ENCODE results near the gene CDH4.

Gene CDH4

DNA sequence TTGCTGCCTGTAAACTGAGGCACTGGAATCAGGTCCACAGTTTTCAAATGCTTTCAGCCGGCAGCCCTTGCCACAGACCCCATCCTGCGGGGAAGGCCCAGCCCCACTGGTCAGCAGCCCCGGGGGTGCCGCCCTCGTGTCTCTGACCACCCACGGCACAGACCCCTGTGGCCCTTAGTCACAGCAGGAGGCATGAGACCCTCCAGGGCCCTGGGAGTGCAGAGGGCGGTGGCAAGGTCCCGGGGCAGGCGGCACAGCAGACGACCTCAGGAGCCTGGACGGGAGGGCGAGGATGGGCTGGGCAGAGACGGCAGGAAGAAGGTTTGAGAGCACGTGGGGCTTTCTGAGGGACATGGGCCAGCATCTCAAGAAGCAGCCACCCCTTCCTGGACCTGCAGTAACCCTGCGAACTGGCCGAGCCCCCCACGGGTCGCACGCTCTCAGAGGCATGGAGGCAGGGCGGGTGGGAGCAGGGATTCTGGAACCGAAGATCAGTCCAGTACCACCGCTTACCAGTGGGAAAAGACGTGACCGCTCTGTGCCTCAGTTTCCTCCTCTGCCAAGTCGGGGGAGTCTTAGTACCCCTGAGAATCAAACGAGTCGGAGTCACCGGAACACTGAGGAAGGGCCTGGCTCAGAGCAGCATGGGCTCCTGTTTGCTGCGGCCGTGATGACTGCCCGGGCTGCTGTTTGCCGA lies 672.9 kb downstream of the CDH4 start:
- H3K27me3 ChIP-seq (ENCODE audit: control insufficient read depth in 3 of 3, insufficient read depth in 3 of 3, low read depth in 1 of 3, low read length in 3 of 3): peaks cover 0 to 2% (median 0%) of the 10 kb centered on the region in 3 experiments
- no peak overlapping the region for H2BK120ac ChIP-seq (ENCODE audit: low read depth, low read length)
- peak overlapping the region; percentile 46 for H2AK5ac ChIP-seq (ENCODE audit: low read depth, low read length)
- H3K14ac ChIP-seq (ENCODE audit: low read length): peak overlapping the region; percentile 89
- no peak overlapping the region for H3K4me3 ChIP-seq (ENCODE audit: low read length in 2 of 2)
- no peak for DNase-seq (ENCODE audit: low spot score)
- peak overlapping the region; percentile 22 for H2BK12ac ChIP-seq (ENCODE audit: low read length)
- H3K18ac ChIP-seq (ENCODE audit: low read length): peak overlapping the region; percentile 57
- H3K79me1 ChIP-seq (ENCODE audit: low read depth, low read length): peaks cover 7% of the 10 kb centered on the region
- no CpG with 5 or more reads among the region's 32 CpGs for WGBS, 2 donors (ENCODE audit: extremely low coverage in 2 of 2, insufficient read length in 2 of 2, insufficient replicate concordance in 1 of 2)
- no peak overlapping the region for H2BK15ac ChIP-seq (ENCODE audit: low read length)
- no peak overlapping the region for H3K9ac ChIP-seq (ENCODE audit: low read depth, low read length, poor library complexity)
- no peak overlapping the region for H2AFZ ChIP-seq (ENCODE audit: low read length)
- peaks cover 0 to 6% of the 10 kb centered on the region in 2 donors for H3K9me3 ChIP-seq (replicated peaks in 1 of 2; ENCODE audit: control insufficient read depth in 2 of 2, insufficient read depth in 1 of 2, low read depth in 1 of 2, low read length in 2 of 2)
- H4K91ac ChIP-seq (ENCODE audit: low read depth, low read length, poor library complexity): no peak overlapping the region
- H3K27ac ChIP-seq (replicated peaks; ENCODE audit: low read length): no peak overlapping the region
- no peak overlapping the region for H3K4ac ChIP-seq (ENCODE audit: low read length)
- H3K4me2 ChIP-seq (ENCODE audit: insufficient read depth, low read length, poor library complexity, severe bottlenecking): no peak overlapping the region
- peak overlapping the region; percentile 80 for H3K23ac ChIP-seq (ENCODE audit: low read depth, low read length, poor library complexity)
- peaks cover 0 to 1% of the 10 kb centered on the region in 2 donors for H3K4me1 ChIP-seq (ENCODE audit: control insufficient read depth in 2 of 2, insufficient read depth in 1 of 2, low read depth in 1 of 2, low read length in 2 of 2)
- peaks cover 4 to 8% of the 10 kb centered on the region in 2 donors for H3K36me3 ChIP-seq (replicated peaks in 1 of 2; ENCODE audit: control insufficient read depth in 2 of 2, insufficient read depth in 2 of 2, low read length in 2 of 2)
- no peak overlapping the region for H4K8ac ChIP-seq (ENCODE audit: low read depth, low read length)
- peak overlapping the region; percentile 75 for H2BK5ac ChIP-seq (ENCODE audit: low read length)

DNA sequence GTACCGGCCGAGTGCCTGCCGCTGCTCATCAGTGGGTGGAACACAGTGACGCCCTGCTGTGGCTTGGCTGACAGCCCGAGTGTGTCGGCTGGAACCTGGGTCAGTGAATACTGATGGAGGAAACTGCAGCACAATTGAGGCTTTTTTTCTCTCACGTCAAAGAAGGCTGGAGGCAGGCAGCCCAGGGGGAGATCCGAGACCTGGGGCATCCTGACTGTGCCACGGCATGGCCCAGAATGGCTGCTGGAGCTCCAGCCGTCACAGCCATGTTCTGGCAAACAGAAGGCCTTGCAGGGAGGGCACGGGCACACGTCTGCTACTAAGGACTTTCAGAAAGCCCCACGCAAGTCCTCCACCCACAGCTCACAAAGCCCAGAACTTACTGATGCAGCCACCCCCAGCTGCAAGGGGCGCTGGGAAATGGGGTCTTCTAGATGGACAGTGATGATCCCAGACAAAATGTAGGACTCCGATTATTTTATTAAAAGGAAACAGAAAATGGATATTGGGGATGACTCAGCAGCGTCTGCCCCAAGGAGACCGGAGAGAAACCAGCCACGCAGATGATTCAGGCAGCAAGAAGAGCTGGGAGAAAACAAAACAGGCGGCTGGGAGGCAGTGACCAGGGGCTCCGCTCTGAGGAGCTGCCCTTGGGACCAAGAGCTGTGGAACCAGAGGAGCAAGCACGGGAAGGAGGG lies 673.6 kb downstream of the CDH4 start:
- Histone ChIP-seq H2BK15ac (ENCODE audit: low read length) (no peak overlapping the region), H2BK12ac (ENCODE audit: low read length) (no peak overlapping the region), H3K14ac (ENCODE audit: low read length) (no peak overlapping the region), H4K8ac (ENCODE audit: low read depth, low read length) (no peak overlapping the region), H2AK5ac (ENCODE audit: low read depth, low read length) (peak overlapping the region; percentile 37), H3K36me3 (replicated peaks in 1 of 2; ENCODE audit: control insufficient read depth in 2 of 2, insufficient read depth in 2 of 2, low read length in 2 of 2) (peaks cover 4 to 10% of the 10 kb centered on the region in 2 donors), H2AFZ (ENCODE audit: low read length) (no peak overlapping the region), H3K79me1 (ENCODE audit: low read depth, low read length) (peaks cover 7% of the 10 kb centered on the region), H3K4me1 (ENCODE audit: control insufficient read depth in 2 of 2, insufficient read depth in 1 of 2, low read depth in 1 of 2, low read length in 2 of 2) (no peaks in the 10 kb centered on the region), H3K4ac (ENCODE audit: low read length) (no peak overlapping the region), H3K23ac (ENCODE audit: low read depth, low read length, poor library complexity) (no peak overlapping the region), H3K27ac (replicated peaks; ENCODE audit: low read length) (no peak overlapping the region), H4K91ac (ENCODE audit: low read depth, low read length, poor library complexity) (no peak overlapping the region), H2BK120ac (ENCODE audit: low read depth, low read length) (no peak overlapping the region), H2BK5ac (ENCODE audit: low read length) (no peak overlapping the region), H3K4me3 (ENCODE audit: low read length in 2 of 2) (no peak overlapping the region), H3K18ac (ENCODE audit: low read length) (no peak overlapping the region), H3K27me3 (ENCODE audit: control insufficient read depth in 3 of 3, insufficient read depth in 3 of 3, low read depth in 1 of 3, low read length in 3 of 3) (peaks cover 0 to 2% (median 0%) of the 10 kb centered on the region in 3 experiments), H3K4me2 (ENCODE audit: insufficient read depth, low read length, poor library complexity, severe bottlenecking) (no peak overlapping the region), H3K9ac (ENCODE audit: low read depth, low read length, poor library complexity) (no peak overlapping the region), H3K9me3 (replicated peaks in 1 of 2; ENCODE audit: control insufficient read depth in 2 of 2, insufficient read depth in 1 of 2, low read depth in 1 of 2, low read length in 2 of 2) (peaks cover 0 to 4% of the 10 kb centered on the region in 2 donors)
- no CpG with 5 or more reads among the region's 21 CpGs for WGBS, 2 donors (ENCODE audit: extremely low coverage in 2 of 2, insufficient read length in 2 of 2, insufficient replicate concordance in 1 of 2)
- DNase-seq (ENCODE audit: low spot score): no peak

DNA sequence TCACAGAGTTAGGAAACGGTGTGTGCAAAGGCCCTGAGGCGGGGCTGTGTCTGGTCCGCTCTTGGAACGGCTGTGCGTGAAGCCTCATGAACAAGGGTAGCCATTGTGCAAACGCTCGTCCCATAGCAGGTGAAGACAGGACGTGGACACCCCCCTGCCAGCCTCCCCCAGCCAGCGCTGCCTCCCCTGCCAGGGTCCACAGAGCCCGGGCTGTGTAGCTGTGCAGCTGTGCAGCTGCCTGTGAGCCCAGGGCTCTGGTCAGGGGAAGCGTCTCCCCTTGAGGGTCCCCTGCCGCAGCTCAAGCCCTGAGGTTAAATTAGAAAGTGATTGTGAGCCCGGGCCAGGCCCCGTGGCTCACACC lies 674.2 kb downstream of the CDH4 start:
- Histone ChIP-seq H3K9me3 (replicated peaks in 1 of 2; ENCODE audit: control insufficient read depth in 2 of 2, insufficient read depth in 1 of 2, low read depth in 1 of 2, low read length in 2 of 2) (peaks cover 0 to 4% of the 10 kb centered on the region in 2 donors), H2BK5ac (ENCODE audit: low read length) (no peak overlapping the region), H3K4me3 (ENCODE audit: low read length in 2 of 2) (no peak overlapping the region), H4K8ac (ENCODE audit: low read depth, low read length) (no peak overlapping the region), H3K27ac (replicated peaks; ENCODE audit: low read length) (no peak overlapping the region), H3K14ac (ENCODE audit: low read length) (no peak overlapping the region), H3K4me1 (ENCODE audit: control insufficient read depth in 2 of 2, insufficient read depth in 1 of 2, low read depth in 1 of 2, low read length in 2 of 2) (no peaks in the 10 kb centered on the region), H2BK12ac (ENCODE audit: low read length) (no peak overlapping the region), H2BK120ac (ENCODE audit: low read depth, low read length) (no peak overlapping the region), H3K23ac (ENCODE audit: low read depth, low read length, poor library complexity) (peak overlapping the region; percentile 55), H3K79me1 (ENCODE audit: low read depth, low read length) (peaks cover 7% of the 10 kb centered on the region), H3K4ac (ENCODE audit: low read length) (no peak overlapping the region), H4K91ac (ENCODE audit: low read depth, low read length, poor library complexity) (no peak overlapping the region), H3K9ac (ENCODE audit: low read depth, low read length, poor library complexity) (no peak overlapping the region), H2AK5ac (ENCODE audit: low read depth, low read length) (peak overlapping the region; percentile 37), H2AFZ (ENCODE audit: low read length) (no peak overlapping the region), H3K4me2 (ENCODE audit: insufficient read depth, low read length, poor library complexity, severe bottlenecking) (no peak overlapping the region), H3K36me3 (replicated peaks in 1 of 2; ENCODE audit: control insufficient read depth in 2 of 2, insufficient read depth in 2 of 2, low read length in 2 of 2) (peaks cover 0 to 10% of the 10 kb centered on the region in 2 donors), H3K18ac (ENCODE audit: low read length) (no peak overlapping the region), H2BK15ac (ENCODE audit: low read length) (no peak overlapping the region), H3K27me3 (ENCODE audit: control insufficient read depth in 3 of 3, insufficient read depth in 3 of 3, low read depth in 1 of 3, low read length in 3 of 3) (no peaks in the 10 kb centered on the region)
- WGBS, 2 donors (ENCODE audit: extremely low coverage in 2 of 2, insufficient read length in 2 of 2, insufficient replicate concordance in 1 of 2): no CpG with 5 or more reads among the region's 14 CpGs
- no peak for DNase-seq (ENCODE audit: low spot score)

DNA sequence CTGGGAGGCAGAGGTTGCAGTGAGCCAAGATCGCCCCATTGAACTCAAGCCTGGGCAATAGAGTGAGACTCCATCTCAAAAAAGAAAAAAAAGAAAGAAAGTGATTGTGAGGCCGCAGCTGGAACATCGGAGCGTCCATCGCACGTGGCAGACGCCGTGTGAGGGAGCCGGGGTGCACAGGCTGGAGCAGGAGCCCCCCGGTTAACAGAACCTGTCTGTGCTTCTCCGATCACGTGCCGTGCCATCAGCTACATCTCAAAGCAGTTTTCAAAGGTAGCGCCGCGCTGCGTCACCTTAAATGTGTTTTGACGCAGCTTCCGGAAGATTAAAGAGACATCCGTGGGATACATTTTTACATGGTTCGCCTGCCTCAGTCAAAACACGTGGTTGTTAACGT lies 674.7 kb downstream of the CDH4 start:
- Histone ChIP-seq H3K4me2 (ENCODE audit: insufficient read depth, low read length, poor library complexity, severe bottlenecking) (no peak overlapping the region), H3K9ac (ENCODE audit: low read depth, low read length, poor library complexity) (no peak overlapping the region), H3K23ac (ENCODE audit: low read depth, low read length, poor library complexity) (no peak overlapping the region), H3K9me3 (replicated peaks in 1 of 2; ENCODE audit: control insufficient read depth in 2 of 2, insufficient read depth in 1 of 2, low read depth in 1 of 2, low read length in 2 of 2) (peaks cover 0 to 4% of the 10 kb centered on the region in 2 donors), H3K27ac (replicated peaks; ENCODE audit: low read length) (no peak overlapping the region), H2AK5ac (ENCODE audit: low read depth, low read length) (no peak overlapping the region), H3K27me3 (ENCODE audit: control insufficient read depth in 3 of 3, insufficient read depth in 3 of 3, low read depth in 1 of 3, low read length in 3 of 3) (no peaks in the 10 kb centered on the region), H3K79me1 (ENCODE audit: low read depth, low read length) (peaks cover 7% of the 10 kb centered on the region), H2BK15ac (ENCODE audit: low read length) (no peak overlapping the region), H3K18ac (ENCODE audit: low read length) (no peak overlapping the region), H2BK12ac (ENCODE audit: low read length) (no peak overlapping the region), H3K36me3 (replicated peaks in 1 of 2; ENCODE audit: control insufficient read depth in 2 of 2, insufficient read depth in 2 of 2, low read length in 2 of 2) (peaks cover 0 to 10% of the 10 kb centered on the region in 2 donors), H3K4me1 (ENCODE audit: control insufficient read depth in 2 of 2, insufficient read depth in 1 of 2, low read depth in 1 of 2, low read length in 2 of 2) (no peaks in the 10 kb centered on the region), H2BK5ac (ENCODE audit: low read length) (no peak overlapping the region), H4K8ac (ENCODE audit: low read depth, low read length) (peak overlapping the region; percentile 65), H2AFZ (ENCODE audit: low read length) (no peak overlapping the region), H3K4ac (ENCODE audit: low read length) (no peak overlapping the region), H4K91ac (ENCODE audit: low read depth, low read length, poor library complexity) (no peak overlapping the region), H3K4me3 (ENCODE audit: low read length in 2 of 2) (no peak overlapping the region), H2BK120ac (ENCODE audit: low read depth, low read length) (no peak overlapping the region), H3K14ac (ENCODE audit: low read length) (no peak overlapping the region)
- no CpG with 5 or more reads among the region's 23 CpGs for WGBS, 2 donors (ENCODE audit: extremely low coverage in 2 of 2, insufficient read length in 2 of 2, insufficient replicate concordance in 1 of 2)
- DNase-seq (ENCODE audit: low spot score): no peak
